GM12878 (cell line): ENCODE results near the gene PKLR. TPM values are rescaled to one million over a fixed set of nuclear protein-coding genes. Genes with fewer than 3 reads are reported as not detected.

Experiments used
- ATAC-seq: fragments of 200-7000 bp; cut with Tn5 transposase; 3 replicates; pipeline ENCODE4 v1.9.1; 2020; ENCODE audit warnings: mild to moderate bottlenecking, moderate library complexity
- BruUV-seq: library from RNA; stranded (reverse); fragments of 400-500 nt; replicated peaks from 2 replicates; lab custom pipeline; 2021; lab: Mats Ljungman, UMichigan
- CTCF ChIA-PET: fragments of 300-600 bp; sonication (Branson Sonifier 250); formaldehyde crosslinking; extraction: SDS; loops from one replicate; lab custom pipeline; 2021; ENCODE audit warnings: inconsistent platforms; lab: Yijun Ruan, JAX
- POLR2A ChIA-PET: fragments of 350-600 bp; formaldehyde crosslinking; extraction: SDS; loops from one replicate; lab custom pipeline; 2021; ENCODE audit warnings: inconsistent platforms; lab: Charles Lee
- RAD21 ChIA-PET: fragments of 300-600 bp; sonication (Branson Sonifier 250); formaldehyde crosslinking; loops from one replicate; lab custom pipeline; 2023; ENCODE audit warnings: antibody characterized with exemption; ENCODE audit not compliant: unreplicated experiment; lab: Charles Lee
- SMC1A ChIA-PET: fragments of 300-600 bp; sonication (Branson Sonifier 250); formaldehyde crosslinking; loops from one replicate; lab custom pipeline; 2023; ENCODE audit not compliant: unreplicated experiment, uncharacterized antibody; lab: Charles Lee
- DNase-seq: peaks from one replicate; pipeline ENCODE4 v3.0.0-alpha.2; 2011; ENCODE audit warnings: low read depth, low spot score
- FAIRE-seq: peaks from 3 replicates; lab custom pipeline; 2011; peaks lifted over from hg19 to GRCh38; lab: Jason Lieb, UNC
- H2AFZ ChIP-seq: 2 replicates; pipeline ENCODE4 v1.6.0; 2011; ENCODE audit warnings: low read depth, low read length, control low read depth; ENCODE audit not compliant: control insufficient read depth
- H3K27ac ChIP-seq: 2 replicates; pipeline ENCODE4 v1.5.1; 2011; ENCODE audit warnings: control low read depth; ENCODE audit not compliant: control insufficient read depth, insufficient read depth
- H3K27me3 ChIP-seq, 2 experiments: replicated peaks in 1 of 2; 2 replicates each; pipeline versions ENCODE4 v1.6.0 to v1.6.1; 2011; ENCODE audit warnings: low read length in 1 of 2; ENCODE audit not compliant: control insufficient read depth in 2 of 2, insufficient read depth in 2 of 2
- H3K36me3 ChIP-seq, 2 experiments: 2 replicates each; pipeline ENCODE4 v1.5.1; 2011; ENCODE audit warnings: low read length in 1 of 2; ENCODE audit not compliant: control insufficient read depth in 2 of 2, insufficient read depth in 2 of 2
- H3K4me1 ChIP-seq: 2 replicates; pipeline ENCODE4 v1.6.1; 2011; ENCODE audit warnings: mild to moderate bottlenecking, low read length, moderate library complexity, mixed read lengths; ENCODE audit not compliant: control insufficient read depth, insufficient read depth
- H3K4me2 ChIP-seq: 2 replicates; pipeline ENCODE4 v1.6.0; 2011; ENCODE audit warnings: control low read depth; ENCODE audit not compliant: control insufficient read depth, insufficient read depth
- H3K4me3 ChIP-seq: fragments of 200-600 bp; sonication (generic); 2 replicates; pipeline ENCODE4 v1.5.1; 2016
- H3K79me2 ChIP-seq: 2 replicates; pipeline ENCODE4 v1.6.0; 2011; ENCODE audit warnings: low read length; ENCODE audit not compliant: control insufficient read depth, insufficient read depth
- H3K9ac ChIP-seq: 2 replicates; pipeline ENCODE4 v1.8.0; 2011; ENCODE audit warnings: low read length, control low read depth, mixed read lengths; ENCODE audit not compliant: control insufficient read depth, insufficient read depth
- H3K9me3 ChIP-seq: replicated peaks from 3 replicates; pipeline ENCODE4 v1.5.1; 2011; ENCODE audit warnings: mild to moderate bottlenecking, low read length; ENCODE audit not compliant: control insufficient read depth, insufficient read depth
- H4K20me1 ChIP-seq: 2 replicates; pipeline ENCODE4 v1.6.0; 2011; ENCODE audit not compliant: control insufficient read depth, insufficient read depth
- CHD4 ChIP-seq: fragments of 200-600 bp; sonication (generic); IDR thresholded peaks from 2 replicates; pipeline ENCODE4 v1.6.1; 2016; ENCODE audit warnings: mild to moderate bottlenecking
- WGBS: methylation state at CpG from one replicate; pipeline ENCODE4 v1.1.6; 2016; ENCODE audit warnings: low lambda C conversion rate; ENCODE audit not compliant: insufficient replicate concordance, insufficient coverage; ENCODE audit errors: missing lambda C conversion rate; 5-methylcytosine and 5-hydroxymethylcytosine counted together
- in situ Hi-C: fragments of 300-500 bp; cut with MboI; formaldehyde crosslinking; loops from 9 replicates; pipeline ENCODE4 v1.14.3; 2018; ENCODE audit warnings: mixed read lengths
- intact Hi-C: fragments of 100-400 bp; cut with micrococcal nuclease; formaldehyde crosslinking; loops from one replicate; pipeline ENCODE4 v1.14.2; 2022; ENCODE audit not compliant: unreplicated experiment
- polyA plus RNA-seq, 11 experiments: library from polyadenylated mRNA; depleted of rRNA in 4 of 11; unstranded in 6 of 11; stranded (reverse) in 5 of 11; fragments of >200 nt; fragmentation: Nextera tagmentation in 4 of 11; fragmentation: Illumina TruSeq in 1 of 11; extraction: Ambion mirVana in 4 of 11; extraction: Trizol in 1 of 11; gene quantifications; 1 replicate in 1 of 11; 2 replicates in 10 of 11; pipeline versions ENCODE4 v1.2.1 to v1.2.3, GENCODE V29; 2011 to 2016; ENCODE audit warnings: inconsistent platforms in 2 of 11, missing spikeins in 2 of 11, low read depth in 1 of 11
- total RNA-seq, 4 experiments: library from RNA; depleted of rRNA in 3 of 4; stranded (reverse); fragments of >200 nt in 3 of 4; fragmentation: Illumina TruSeq in 1 of 4; extraction: Trizol in 1 of 4; gene quantifications; 2 replicates each; pipeline versions ENCODE4 v1.2.1 to v1.2.3, GENCODE V29; 2013 to 2021
- TF ChIP-seq, protein P1 (sequence below), 3 experiments: IDR thresholded peaks in 2 of 3; conservative IDR thresholded peaks in 1 of 3; 2 replicates each; pipeline ENCODE4 v1.5.1; 2011; ENCODE audit warnings: low read depth in 3 of 3, low read length in 3 of 3, mild to moderate bottlenecking in 3 of 3, control low read depth in 2 of 3, moderate library complexity in 2 of 3, inconsistent platforms in 1 of 3, mixed read lengths in 1 of 3; ENCODE audit not compliant: control insufficient read depth in 2 of 3, insufficient read depth in 1 of 3; ENCODE audit errors: extremely low read depth in 1 of 3

Gene PKLR
- total and polyA plus RNA-seq, 10 of the 15 experiments (the other 5 are each of a cell fraction or from before 2014, with no cell fraction given): 0.04 to 0.15 (median 0.08) TPM; not detected in 7

DNA sequence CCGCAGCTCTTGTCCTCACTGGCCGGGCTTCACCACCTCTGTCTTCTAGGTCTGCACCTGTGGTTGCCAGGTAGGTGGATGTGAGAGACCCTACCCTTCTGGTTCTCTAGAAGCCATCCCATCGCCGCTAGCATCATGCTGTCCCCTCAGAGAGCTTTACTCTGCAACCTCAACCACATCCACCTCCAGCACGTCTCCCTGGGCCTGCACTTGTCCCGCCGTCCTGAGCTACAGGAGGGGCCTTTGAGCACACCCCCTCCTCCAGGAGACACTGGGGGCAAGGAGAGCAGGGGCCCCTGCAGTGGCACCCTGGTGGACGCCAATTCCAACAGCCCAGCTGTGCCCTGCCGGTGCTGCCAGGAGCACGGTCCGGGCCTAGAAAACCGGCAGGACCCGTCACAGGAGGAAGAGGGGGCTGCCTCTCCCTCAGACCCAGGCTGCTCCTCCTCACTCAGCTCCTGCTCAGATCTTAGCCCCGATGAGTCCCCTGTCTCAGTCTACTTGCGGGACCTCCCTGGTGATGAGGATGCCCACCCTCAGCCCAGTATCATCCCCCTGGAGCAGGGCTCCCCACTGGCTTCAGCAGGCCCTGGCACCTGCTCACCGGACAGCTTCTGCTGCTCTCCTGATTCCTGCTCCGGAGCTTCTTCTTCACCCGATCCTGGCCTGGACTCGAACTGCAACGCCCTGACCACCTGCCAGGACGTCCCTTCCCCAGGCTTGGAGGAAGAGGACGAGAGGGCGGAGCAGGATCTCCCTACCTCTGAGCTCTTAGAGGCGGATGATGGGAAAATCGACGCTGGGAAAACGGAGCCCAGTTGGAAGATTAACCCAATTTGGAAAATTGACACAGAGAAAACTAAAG, 20.6 kb upstream of the PKLR start:
- ChIA-PET RAD21 (interaction anchor here (1.5 to 5.4 kb wide), 5 partner anchors 17 to 71 kb away, joined by 3 to 81 read pairs (median 8); partner anchors contain the start of gene CLK2), POLR2A (interaction anchor here (0.7 to 4.3 kb wide), 9 partner anchors 13 to 114 kb away, joined by 3 to 28 read pairs (median 3); partner anchors contain the start of genes CLK2, FDPS, MTX1 and THBS3), SMC1A (interaction anchor here (0.8 to 6.8 kb wide), 11 partner anchors 10 to 183 kb away, joined by 3 to 57 read pairs (median 6); partner anchors contain the start of genes CLK2, FDPS, HCN3 and PKLR), CTCF (interaction anchor here (0.7 to 9.6 kb wide), 16 partner anchors 10 to 277 kb away, joined by 3 to 225 read pairs (median 8); partner anchors contain the start of genes CLK2, ENTREP3, FDPS and KRTCAP2)
- Histone ChIP-seq H3K27me3 (no peaks in the 10 kb centered on the region), H3K4me2 (peak overlapping the region; percentile 90), H3K4me3 (peak overlapping the region; percentile 88), H3K4me1 (peaks cover 7% of the 10 kb centered on the region), H2AFZ (no peak overlapping the region), H3K9me3 (no peaks in the 10 kb centered on the region), H3K9ac (no peak overlapping the region), H3K36me3 (peaks cover 7 to 18% of the 10 kb centered on the region in 2 experiments), H4K20me1 (no peaks in the 10 kb centered on the region), H3K27ac (no peak overlapping the region), H3K79me2 (no peaks in the 10 kb centered on the region; the same call in none of the 2 replicates)
- BruUV-seq: no TSS peak
- FAIRE-seq (no peak), ATAC-seq (no peak), DNase-seq (no peak)
- in situ Hi-C loops (no loop called here), intact Hi-C loops (loop anchor here (2.0 to 5.0 kb wide), 2 partner anchors 115 to 270 kb away; partner anchors contain the start of gene THBS3)
- TF ChIP-seq, protein P1, sequence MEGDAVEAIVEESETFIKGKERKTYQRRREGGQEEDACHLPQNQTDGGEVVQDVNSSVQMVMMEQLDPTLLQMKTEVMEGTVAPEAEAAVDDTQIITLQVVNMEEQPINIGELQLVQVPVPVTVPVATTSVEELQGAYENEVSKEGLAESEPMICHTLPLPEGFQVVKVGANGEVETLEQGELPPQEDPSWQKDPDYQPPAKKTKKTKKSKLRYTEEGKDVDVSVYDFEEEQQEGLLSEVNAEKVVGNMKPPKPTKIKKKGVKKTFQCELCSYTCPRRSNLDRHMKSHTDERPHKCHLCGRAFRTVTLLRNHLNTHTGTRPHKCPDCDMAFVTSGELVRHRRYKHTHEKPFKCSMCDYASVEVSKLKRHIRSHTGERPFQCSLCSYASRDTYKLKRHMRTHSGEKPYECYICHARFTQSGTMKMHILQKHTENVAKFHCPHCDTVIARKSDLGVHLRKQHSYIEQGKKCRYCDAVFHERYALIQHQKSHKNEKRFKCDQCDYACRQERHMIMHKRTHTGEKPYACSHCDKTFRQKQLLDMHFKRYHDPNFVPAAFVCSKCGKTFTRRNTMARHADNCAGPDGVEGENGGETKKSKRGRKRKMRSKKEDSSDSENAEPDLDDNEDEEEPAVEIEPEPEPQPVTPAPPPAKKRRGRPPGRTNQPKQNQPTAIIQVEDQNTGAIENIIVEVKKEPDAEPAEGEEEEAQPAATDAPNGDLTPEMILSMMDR (IDR thresholded peaks at IDR 0.05 in 2 of 3, conservative IDR thresholded peaks at IDR 0.05 in 1 of 3; ENCODE audit: control insufficient read depth in 2 of 3, extremely low read depth in 1 of 3, insufficient read depth in 1 of 3, low read depth in 3 of 3, low read length in 3 of 3): 0 out of 6 replicates have a peak, but pooled peaks of 1 of the 3 experiments have one; percentile 2
- TF ChIP-seq CHD4: no peak
- 89% methylated on average over 25 of the region's 27 CpGs for WGBS
